Activated naive CD4-positive, alpha-beta T cell treated with anti-CD3 and anti-CD28 coated beads, Interleukin-2, amount 50 U/mL, for 24 hours (primary cell): ENCODE results near the gene RAMP1.

Experiments used
- H3K27ac Mint-ChIP-seq: one replicate; pipeline ENCODE4 v1.8.0; 2021; ENCODE audit warnings: mild to moderate bottlenecking, mixed read lengths
- H3K27me3 Mint-ChIP-seq: one replicate; pipeline ENCODE4 v1.8.0; 2021; ENCODE audit warnings: mixed read lengths
- H3K36me3 Mint-ChIP-seq: one replicate; pipeline ENCODE4 v1.8.0; 2021; ENCODE audit warnings: mixed read lengths
- H3K4me1 Mint-ChIP-seq: one replicate; pipeline ENCODE4 v1.8.0; 2021; ENCODE audit warnings: mixed read lengths
- H3K4me3 Mint-ChIP-seq: one replicate; pipeline ENCODE4 v1.8.0; 2021; ENCODE audit warnings: mild to moderate bottlenecking, mixed read lengths
- H3K9me3 Mint-ChIP-seq: one replicate; pipeline ENCODE4 v1.8.0; 2021; ENCODE audit warnings: mixed read lengths

The RAMP1 gene

GRCh38 chr2:237911363-237912017 is 52.1 kb downstream of the RAMP1 start:
- peaks cover 6% of the 10 kb centered on the region for H3K36me3 Mint-ChIP-seq
- H3K4me1 Mint-ChIP-seq = peaks cover 6% of the 10 kb centered on the region
- H3K27ac Mint-ChIP-seq = no peak overlapping the region
- peaks cover 7% of the 10 kb centered on the region for H3K9me3 Mint-ChIP-seq
- H3K4me3 Mint-ChIP-seq = no peak overlapping the region
- no peaks in the 10 kb centered on the region for H3K27me3 Mint-ChIP-seq

GRCh38 chr2:237912271-237913192 is 53.1 kb downstream of the RAMP1 start:
- Mint-ChIP-seq H3K36me3 (peaks cover under 1% of the 10 kb centered on the region), H3K27me3 (no peaks in the 10 kb centered on the region), H3K4me3 (no peak overlapping the region), H3K27ac (no peak overlapping the region), H3K9me3 (peaks cover under 1% of the 10 kb centered on the region), H3K4me1 (no peaks in the 10 kb centered on the region)

DNA sequence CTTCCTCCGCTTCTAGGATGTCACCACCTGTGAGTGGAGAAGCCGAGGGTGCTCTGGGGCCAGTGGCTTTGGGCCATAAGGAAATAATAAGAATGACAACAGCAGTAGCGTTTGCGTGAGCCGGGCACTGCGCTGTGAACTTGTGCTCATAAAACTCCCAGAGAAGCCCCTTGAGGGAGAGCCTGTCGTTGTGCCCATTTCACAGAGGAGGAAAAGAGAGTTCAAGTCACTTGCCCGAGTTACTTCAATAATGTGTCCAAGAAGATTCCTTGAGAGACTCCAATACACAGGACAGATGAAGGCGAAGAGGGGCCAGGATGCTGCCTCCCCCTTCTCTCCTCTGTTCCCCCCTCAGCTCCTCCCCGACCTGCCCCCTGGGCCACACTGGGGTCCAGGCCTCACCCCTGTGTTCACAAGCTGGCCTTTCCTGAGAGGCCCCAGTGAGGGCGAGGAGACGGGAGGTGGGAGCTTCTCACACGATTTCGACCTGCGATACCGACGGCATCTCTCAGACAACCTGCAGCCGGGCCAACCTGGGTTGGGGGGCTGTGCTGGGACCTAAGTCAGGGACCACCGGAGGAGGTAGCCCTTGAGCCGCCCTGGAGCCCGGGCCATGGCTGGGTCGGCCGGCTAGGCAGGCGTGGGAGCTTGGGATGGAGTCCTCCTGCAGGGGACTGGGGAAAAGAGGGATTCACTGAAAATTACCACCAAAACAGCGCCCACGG is 53.9 kb downstream of the RAMP1 start:
- H3K27me3 Mint-ChIP-seq = no peaks in the 10 kb centered on the region
- no peaks in the 10 kb centered on the region for H3K4me1 Mint-ChIP-seq
- H3K27ac Mint-ChIP-seq = no peak overlapping the region
- no peaks in the 10 kb centered on the region for H3K36me3 Mint-ChIP-seq
- no peak overlapping the region for H3K4me3 Mint-ChIP-seq
- H3K9me3 Mint-ChIP-seq = no peaks in the 10 kb centered on the region

DNA sequence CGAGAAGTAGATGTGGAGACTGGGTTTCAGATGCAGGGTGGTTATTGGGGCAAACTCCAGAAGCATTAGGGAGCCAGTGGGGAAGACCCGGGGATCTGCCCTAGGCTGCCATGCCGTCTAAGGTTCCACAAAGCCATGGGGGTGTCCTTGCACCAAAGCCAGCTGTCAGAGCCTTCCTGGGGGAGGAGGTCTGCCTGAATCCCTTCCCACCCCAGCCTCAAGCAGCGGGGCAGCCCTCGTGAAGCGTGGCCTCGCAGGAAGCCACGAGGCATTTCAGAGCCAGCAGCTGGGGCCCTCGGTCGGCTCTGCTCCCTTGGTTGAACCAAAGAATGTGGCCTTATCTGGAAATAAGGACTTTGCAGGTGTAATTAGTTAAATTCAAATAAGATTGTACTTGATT is 56.2 kb downstream of the RAMP1 start:
- Mint-ChIP-seq H3K4me1 (peaks cover 6% of the 10 kb centered on the region), H3K27ac (no peak overlapping the region), H3K36me3 (no peaks in the 10 kb centered on the region), H3K27me3 (no peaks in the 10 kb centered on the region), H3K9me3 (no peaks in the 10 kb centered on the region), H3K4me3 (no peak overlapping the region)

DNA sequence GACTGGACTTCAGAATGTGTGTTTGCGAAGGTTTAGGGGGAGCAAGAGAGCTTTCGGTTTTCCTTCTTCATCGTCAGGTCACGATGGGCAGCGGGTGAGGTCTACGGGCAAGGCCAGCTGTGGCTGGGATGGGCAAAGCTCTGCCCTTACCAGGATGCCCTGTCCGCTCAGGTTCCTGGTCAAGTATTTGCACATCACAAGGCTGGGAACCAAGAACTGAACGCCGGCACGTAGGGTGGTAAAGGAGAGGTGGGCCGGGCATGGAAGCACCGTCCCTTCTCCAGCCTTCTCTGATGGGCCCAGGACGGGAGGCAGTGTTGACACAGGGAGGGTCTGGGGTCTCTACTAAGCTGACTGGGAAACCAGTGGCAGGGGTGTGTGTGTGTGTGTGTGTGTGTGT is 56.9 kb downstream of the RAMP1 start:
- Mint-ChIP-seq H3K36me3 (no peaks in the 10 kb centered on the region), H3K9me3 (no peaks in the 10 kb centered on the region), H3K27me3 (no peaks in the 10 kb centered on the region), H3K4me1 (peaks cover 6% of the 10 kb centered on the region), H3K4me3 (no peak overlapping the region), H3K27ac (no peak overlapping the region)

- Mint-ChIP-seq H3K4me1 (peaks cover 6% of the 10 kb centered on the region), H3K36me3 (no peaks in the 10 kb centered on the region), H3K4me3 (no peak overlapping the region), H3K9me3 (no peaks in the 10 kb centered on the region), H3K27me3 (no peaks in the 10 kb centered on the region), H3K27ac (no peak overlapping the region)
Measured at GRCh38 chr2:237917696-237918374, 58.4 kb downstream of the RAMP1 start.

- H3K4me3 Mint-ChIP-seq = no peak overlapping the region
- H3K36me3 Mint-ChIP-seq = no peaks in the 10 kb centered on the region
- H3K27me3 Mint-ChIP-seq = no peaks in the 10 kb centered on the region
- no peaks in the 10 kb centered on the region for H3K9me3 Mint-ChIP-seq
- H3K4me1 Mint-ChIP-seq = peaks cover 15% of the 10 kb centered on the region
- no peak overlapping the region for H3K27ac Mint-ChIP-seq
Measured at GRCh38 chr2:237919593-237919992, 60.2 kb downstream of the RAMP1 start.

GRCh38 chr2:237920673-237921072 is 61.2 kb downstream of the RAMP1 start:
- Mint-ChIP-seq H3K4me3 (no peak overlapping the region), H3K4me1 (peaks cover 18% of the 10 kb centered on the region), H3K27me3 (no peaks in the 10 kb centered on the region), H3K27ac (no peak overlapping the region), H3K9me3 (no peaks in the 10 kb centered on the region), H3K36me3 (no peaks in the 10 kb centered on the region)

GRCh38 chr2:237921967-237922492 is 62.6 kb downstream of the RAMP1 start:
- H3K9me3 Mint-ChIP-seq = no peaks in the 10 kb centered on the region
- H3K36me3 Mint-ChIP-seq = no peaks in the 10 kb centered on the region
- no peak overlapping the region for H3K27ac Mint-ChIP-seq
- H3K4me1 Mint-ChIP-seq = peaks cover 25% of the 10 kb centered on the region
- H3K4me3 Mint-ChIP-seq = no peak overlapping the region
- H3K27me3 Mint-ChIP-seq = no peaks in the 10 kb centered on the region

DNA sequence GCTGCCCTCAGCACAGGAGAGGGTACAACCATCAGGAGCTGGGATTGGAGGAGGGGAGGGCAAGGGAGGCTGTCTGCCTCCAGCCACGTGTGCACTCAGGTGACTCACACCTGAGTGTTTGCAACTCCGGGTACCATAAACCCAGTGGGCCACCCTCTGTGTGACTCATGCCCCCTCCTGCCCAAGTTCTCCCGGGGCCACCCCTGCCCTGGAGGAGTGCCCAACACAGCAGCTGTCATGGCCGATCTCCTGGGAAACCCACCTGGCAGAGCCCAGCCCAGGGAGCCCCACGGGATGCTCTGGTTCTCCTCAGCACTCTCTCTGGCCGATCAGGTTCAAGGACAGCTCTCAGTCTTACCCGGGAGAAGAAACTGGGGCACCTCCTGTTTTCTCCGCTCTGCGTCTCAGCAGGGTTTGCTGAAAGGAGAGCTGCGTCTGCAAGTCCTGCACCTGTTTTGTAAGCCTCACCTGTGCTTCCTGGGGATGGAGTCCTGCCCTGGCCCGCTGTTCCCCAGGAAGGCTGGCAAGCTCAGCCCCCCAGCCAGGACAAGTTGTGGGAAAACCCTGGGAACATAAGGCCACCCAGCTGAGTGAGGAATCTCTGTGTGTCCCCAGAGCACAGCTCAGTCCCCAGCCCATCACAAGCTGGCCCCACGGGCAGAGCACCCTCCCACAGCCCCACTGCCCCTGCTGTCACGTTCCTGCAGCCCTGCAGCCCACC is 63.4 kb downstream of the RAMP1 start:
- Mint-ChIP-seq H3K4me1 (peaks cover 29% of the 10 kb centered on the region), H3K36me3 (no peaks in the 10 kb centered on the region), H3K9me3 (no peaks in the 10 kb centered on the region), H3K27me3 (no peaks in the 10 kb centered on the region), H3K4me3 (peak overlapping the region; percentile 55), H3K27ac (no peak overlapping the region)

DNA sequence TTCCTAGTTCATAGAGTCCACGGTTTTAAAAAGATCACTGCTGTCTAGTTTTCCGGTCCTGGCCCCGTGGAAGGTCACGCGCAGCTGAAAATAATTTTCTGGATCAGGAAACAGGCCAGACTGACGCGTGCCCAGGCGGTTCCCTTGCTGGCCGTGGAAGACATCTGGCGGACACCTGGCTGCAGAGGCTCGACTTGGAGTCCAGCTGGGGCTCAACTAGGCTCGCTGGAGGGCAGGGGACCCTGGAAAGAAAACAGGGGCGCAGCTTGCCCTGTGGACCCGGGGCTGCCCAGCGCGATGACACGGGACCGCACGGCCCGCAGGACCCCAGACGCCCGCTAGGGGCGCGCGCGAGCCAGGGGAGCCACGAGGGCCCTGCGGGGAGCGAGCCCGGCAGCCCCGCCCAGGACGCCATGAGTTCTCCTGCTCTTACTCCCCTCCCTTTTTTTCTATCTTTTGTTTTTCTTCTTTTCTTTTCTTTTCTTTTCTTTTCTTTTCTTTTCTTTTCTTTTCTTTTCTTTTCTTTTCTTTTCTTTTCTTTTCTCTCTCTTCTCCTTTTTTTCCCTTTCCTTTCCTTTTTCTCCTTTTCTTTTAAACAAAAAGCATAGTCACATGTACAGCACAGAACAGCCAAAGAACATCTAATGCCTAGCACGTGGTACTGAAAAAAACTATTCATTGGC is 64.2 kb downstream of the RAMP1 start:
- H3K27ac Mint-ChIP-seq = peak overlapping the region; percentile 76

GRCh38 chr2:237924164-237924534 is 64.7 kb downstream of the RAMP1 start:
- no peak overlapping the region for H3K27ac Mint-ChIP-seq

More for the DNA sequence above, 64.2 kb downstream of the RAMP1 start:
- no peaks in the 10 kb centered on the region for H3K27me3 Mint-ChIP-seq
- H3K4me3 Mint-ChIP-seq = peak overlapping the region; percentile 55
- no peaks in the 10 kb centered on the region for H3K36me3 Mint-ChIP-seq
- H3K4me1 Mint-ChIP-seq = peaks cover 29% of the 10 kb centered on the region
- no peaks in the 10 kb centered on the region for H3K9me3 Mint-ChIP-seq

DNA sequence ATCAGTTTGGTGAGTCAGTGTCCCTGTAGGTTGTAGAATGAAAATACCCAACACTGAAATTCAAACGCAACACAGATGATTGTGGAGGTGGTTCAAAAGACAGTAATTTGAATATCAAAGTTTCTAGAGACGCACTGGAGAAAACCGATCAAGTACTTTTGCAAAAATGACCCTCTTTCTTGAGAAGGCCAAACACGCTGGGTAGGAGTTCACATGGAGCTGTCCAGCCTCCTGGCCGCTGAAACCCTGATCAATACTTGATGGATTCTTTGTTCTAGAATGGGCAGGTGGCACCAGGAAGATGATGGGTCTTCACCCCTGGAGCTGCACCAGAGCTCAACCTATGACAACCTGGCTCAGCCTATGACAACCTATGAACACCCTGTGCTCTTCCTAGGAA is 67.7 kb downstream of the RAMP1 start:
- Mint-ChIP-seq H3K4me1 (peaks cover 22% of the 10 kb centered on the region), H3K27ac (peak overlapping the region; percentile 12), H3K4me3 (no peak overlapping the region)

More at GRCh38 chr2:237924164-237924534, 64.7 kb downstream of the RAMP1 start:
- Mint-ChIP-seq H3K4me1 (peaks cover 27% of the 10 kb centered on the region), H3K27me3 (no peaks in the 10 kb centered on the region), H3K4me3 (peak overlapping the region; percentile 42), H3K9me3 (no peaks in the 10 kb centered on the region), H3K36me3 (no peaks in the 10 kb centered on the region)

DNA sequence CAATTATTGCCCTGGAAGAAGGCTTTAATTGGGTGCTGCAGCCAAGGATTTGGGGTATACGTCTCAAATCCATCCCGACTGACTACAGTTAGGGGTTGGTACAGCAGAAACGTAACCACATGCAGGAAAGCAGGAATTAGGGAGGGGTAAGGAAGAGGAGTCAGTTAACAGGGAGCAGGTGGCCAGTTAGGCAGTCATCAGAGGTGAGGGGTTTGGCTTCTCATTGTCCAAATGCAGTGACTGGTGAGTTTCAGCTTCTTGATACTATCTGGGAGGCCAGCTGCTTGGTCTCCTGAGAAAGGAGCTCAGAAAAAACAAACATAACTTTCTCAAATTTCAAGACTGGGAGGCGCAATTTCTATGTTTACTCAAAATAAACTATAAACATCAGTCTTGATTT is 68.6 kb downstream of the RAMP1 start:
- H3K9me3 Mint-ChIP-seq = no peaks in the 10 kb centered on the region
- no peaks in the 10 kb centered on the region for H3K36me3 Mint-ChIP-seq
- no peak overlapping the region for H3K27ac Mint-ChIP-seq
- no peak overlapping the region for H3K4me3 Mint-ChIP-seq
- H3K4me1 Mint-ChIP-seq = peaks cover 26% of the 10 kb centered on the region
- no peaks in the 10 kb centered on the region for H3K27me3 Mint-ChIP-seq

More for the DNA sequence above, 67.7 kb downstream of the RAMP1 start:
- Mint-ChIP-seq H3K27me3 (no peaks in the 10 kb centered on the region), H3K36me3 (no peaks in the 10 kb centered on the region), H3K9me3 (no peaks in the 10 kb centered on the region)
